ENCODE measurements around the gene THSD7B. TPM values are rescaled to one million over a fixed set of nuclear protein-coding genes. Genes with fewer than 3 reads are reported as not detected.

Gene THSD7B
- total RNA-seq, 1 donor from 2014 or later: not detected

DNA sequence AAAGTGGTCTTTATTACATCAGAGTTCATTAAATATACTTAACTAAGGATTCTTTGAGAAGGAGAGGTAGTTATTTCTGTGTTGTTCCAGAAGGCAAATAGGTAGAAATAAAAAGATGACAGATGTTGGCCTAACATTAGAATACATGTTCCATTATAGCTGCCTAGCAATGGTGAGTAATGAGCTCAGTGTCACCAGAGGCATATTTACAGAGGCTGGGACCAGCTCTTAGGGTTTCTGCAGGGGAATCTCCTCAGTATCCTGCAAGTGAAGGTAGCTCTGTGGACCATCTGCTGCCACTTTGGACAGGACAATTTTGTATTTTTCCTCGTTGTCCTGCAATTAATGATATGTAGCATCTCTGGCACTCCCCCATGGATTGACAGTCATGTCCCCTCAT lies 416.0 kb downstream of the THSD7B start:
- H3K27ac Mint-ChIP-seq: no peak overlapping the region
- peaks cover 4% of the 10 kb centered on the region for H3K4me1 Mint-ChIP-seq (ENCODE audit: low read depth)
- intact Hi-C loops (cut with micrococcal nuclease): no loop called here
- no peaks in the 10 kb centered on the region for H3K27me3 Mint-ChIP-seq (ENCODE audit: low read depth)
- no peaks in the 10 kb centered on the region for H3K9me3 Mint-ChIP-seq
- no peak overlapping the region for H3K4me3 Mint-ChIP-seq (ENCODE audit: low read depth)
- H3K36me3 Mint-ChIP-seq (ENCODE audit: low read depth): no peaks in the 10 kb centered on the region
- no peak for DNase-seq (ENCODE audit: low spot score)

DNA sequence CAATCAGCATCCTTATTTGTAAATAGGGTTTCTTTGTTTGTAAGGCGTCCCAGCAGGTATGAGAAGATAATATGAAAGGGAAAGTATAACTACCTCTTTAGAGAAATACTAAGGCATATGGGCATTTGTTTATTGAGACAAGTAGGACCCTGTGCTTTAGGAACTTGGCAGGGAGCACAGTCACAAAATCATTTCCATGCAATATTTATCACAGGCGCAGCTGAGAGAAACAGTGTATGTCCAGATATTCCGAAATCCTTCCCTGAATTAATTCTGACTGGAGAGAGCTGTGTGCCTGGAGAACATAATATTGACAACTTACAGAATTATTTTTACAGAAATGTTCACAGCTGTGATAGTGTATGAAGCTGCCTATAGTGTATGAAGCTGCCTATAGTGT lies 416.7 kb downstream of the THSD7B start:
- Mint-ChIP-seq H3K27ac (no peak overlapping the region), H3K4me3 (ENCODE audit: low read depth) (no peak overlapping the region), H3K4me1 (ENCODE audit: low read depth) (peaks cover 4% of the 10 kb centered on the region), H3K9me3 (no peaks in the 10 kb centered on the region), H3K36me3 (ENCODE audit: low read depth) (no peaks in the 10 kb centered on the region), H3K27me3 (ENCODE audit: low read depth) (no peaks in the 10 kb centered on the region)
- DNase-seq (ENCODE audit: low spot score): no peak
- intact Hi-C loops (cut with micrococcal nuclease): no loop called here

DNA sequence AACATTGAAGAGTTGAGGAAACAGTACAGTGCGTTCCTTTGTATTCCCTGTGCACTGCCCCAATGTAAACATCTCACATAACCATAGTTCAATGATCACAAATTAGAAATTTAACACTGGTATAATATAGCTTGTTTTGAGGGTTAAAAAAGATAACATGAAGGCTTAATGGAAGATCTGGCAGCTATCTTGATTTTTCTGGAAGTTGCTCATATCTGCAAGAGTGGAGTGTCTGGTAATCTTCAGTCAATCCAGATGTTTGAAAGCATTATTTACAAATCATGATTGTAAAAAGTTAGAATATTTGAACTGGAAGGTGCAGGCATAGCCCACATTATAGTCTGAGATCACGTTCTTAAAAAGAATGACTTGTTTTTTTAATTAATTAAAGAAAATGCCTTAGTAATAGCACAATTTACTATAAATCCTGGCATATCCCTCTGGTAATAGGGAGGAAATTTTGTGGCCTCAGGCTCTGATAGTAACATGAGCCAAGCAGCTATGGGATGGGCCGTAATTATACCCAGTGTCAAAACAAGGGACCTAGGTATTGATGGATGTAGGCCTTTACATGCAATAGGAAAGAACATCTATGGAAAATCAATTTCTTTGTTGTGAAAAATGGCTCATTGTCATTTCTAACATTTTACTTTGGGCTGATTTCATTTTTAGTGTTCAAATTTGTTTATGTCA lies 418.0 kb downstream of the THSD7B start:
- intact Hi-C loops (cut with micrococcal nuclease): no loop called here
- Mint-ChIP-seq H3K36me3 (ENCODE audit: low read depth) (no peaks in the 10 kb centered on the region), H3K9me3 (no peaks in the 10 kb centered on the region), H3K4me3 (ENCODE audit: low read depth) (no peak overlapping the region), H3K27me3 (ENCODE audit: low read depth) (no peaks in the 10 kb centered on the region), H3K4me1 (ENCODE audit: low read depth) (peaks cover 4% of the 10 kb centered on the region), H3K27ac (no peak overlapping the region)
- no peak for DNase-seq (ENCODE audit: low spot score)

DNA sequence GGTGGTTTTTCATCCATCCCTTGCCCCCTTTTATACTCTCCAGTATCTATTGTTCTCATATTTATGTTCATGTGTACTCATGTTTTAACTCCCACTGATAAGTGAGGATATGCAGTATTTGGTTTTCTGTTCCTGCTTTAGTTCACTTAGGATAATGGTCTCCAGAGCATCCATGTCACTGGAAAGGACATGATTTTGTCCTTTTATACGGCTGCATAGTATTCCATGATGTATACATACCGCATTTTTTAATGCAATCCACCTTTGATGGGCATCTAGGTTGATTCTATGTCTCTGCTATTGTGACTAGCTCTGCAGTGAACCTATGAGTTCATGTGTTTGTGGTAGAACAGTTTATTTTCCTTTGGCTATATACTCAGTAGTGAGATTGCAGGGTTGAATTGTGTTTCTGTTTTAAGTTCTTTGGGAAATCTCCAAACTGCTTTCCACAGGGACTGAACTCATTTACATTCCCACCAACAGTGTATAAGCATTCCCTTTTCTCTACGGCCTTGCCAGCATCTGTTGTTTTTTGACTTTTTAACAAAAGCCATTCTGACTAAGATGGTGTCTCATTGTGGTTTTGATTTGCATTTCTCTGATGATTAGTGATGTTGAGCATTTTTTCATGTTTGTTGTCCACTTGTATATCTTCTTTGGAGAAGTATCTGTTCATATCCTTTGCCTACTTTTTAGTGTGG lies 420.2 kb downstream of the THSD7B start:
- no peak overlapping the region for H3K27ac Mint-ChIP-seq
- intact Hi-C loops (cut with micrococcal nuclease): no loop called here
- H3K4me3 Mint-ChIP-seq (ENCODE audit: low read depth): no peak overlapping the region
- DNase-seq (ENCODE audit: low spot score): no peak
- no peaks in the 10 kb centered on the region for H3K4me1 Mint-ChIP-seq (ENCODE audit: low read depth)
- H3K9me3 Mint-ChIP-seq: no peaks in the 10 kb centered on the region
- no peaks in the 10 kb centered on the region for H3K27me3 Mint-ChIP-seq (ENCODE audit: low read depth)
- H3K36me3 Mint-ChIP-seq (ENCODE audit: low read depth): no peaks in the 10 kb centered on the region

DNA sequence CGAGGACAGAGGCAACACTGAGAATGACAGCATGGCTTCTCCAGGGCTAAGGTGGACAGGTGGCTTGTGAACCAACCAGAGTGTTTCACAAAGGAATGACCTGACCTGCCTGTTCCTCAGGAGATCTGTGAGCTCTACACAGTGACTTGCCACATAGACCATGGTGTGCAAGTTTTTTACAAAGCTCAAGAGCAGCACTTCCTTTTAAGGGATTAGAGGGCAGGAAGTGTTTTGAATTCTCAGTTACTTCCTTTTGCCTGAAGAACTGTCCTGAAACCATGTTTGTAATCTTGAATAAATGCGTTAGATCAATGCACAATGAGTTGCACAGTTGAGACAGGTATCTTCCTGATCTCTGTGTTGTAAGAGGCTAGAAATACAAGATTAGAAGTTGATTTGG lies 421.9 kb downstream of the THSD7B start:
- Mint-ChIP-seq H3K27me3 (ENCODE audit: low read depth) (no peaks in the 10 kb centered on the region), H3K9me3 (no peaks in the 10 kb centered on the region), H3K36me3 (ENCODE audit: low read depth) (no peaks in the 10 kb centered on the region), H3K4me3 (ENCODE audit: low read depth) (no peak overlapping the region), H3K4me1 (ENCODE audit: low read depth) (no peaks in the 10 kb centered on the region), H3K27ac (no peak overlapping the region)
- intact Hi-C loops (cut with micrococcal nuclease): no loop called here
- no peak for DNase-seq (ENCODE audit: low spot score)

DNA sequence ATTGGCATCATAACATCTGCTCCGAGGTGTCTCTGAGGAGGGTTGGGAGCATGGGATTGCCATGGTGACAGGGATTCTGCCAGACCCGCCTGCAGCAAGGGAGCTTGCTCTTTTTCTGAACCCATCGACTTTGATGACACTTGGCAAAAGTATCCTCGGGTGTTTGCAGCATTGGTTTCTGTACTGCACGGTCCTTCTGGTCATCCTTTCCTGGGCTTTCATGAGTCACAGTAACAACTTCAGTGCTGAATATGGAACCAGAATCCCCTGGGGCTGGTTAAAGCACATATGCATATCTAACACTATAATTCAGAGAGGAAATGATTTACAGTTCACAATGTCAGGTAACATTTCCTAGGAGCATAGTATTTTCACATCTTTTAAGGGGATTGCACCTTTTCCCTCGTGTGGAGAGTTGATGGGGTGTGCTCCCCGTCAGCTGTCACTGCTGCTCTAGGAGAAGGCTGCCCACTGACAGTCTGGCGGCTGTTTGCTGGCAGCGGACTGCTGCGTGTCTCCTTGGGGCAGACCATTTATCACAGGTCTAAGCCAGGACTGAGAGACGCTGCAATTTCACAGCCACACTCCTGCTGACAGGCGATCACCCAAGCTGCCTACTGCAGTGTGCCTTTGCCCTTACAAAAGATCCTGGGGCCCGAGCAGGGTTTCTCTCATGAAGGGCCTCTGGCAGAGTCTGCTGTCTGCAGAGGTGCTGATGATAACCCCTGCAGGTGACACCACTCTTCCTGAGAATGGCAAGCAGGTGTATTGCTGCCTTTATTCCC lies 425.3 kb downstream of the THSD7B start:
- intact Hi-C loops (cut with micrococcal nuclease): no loop called here
- no peak overlapping the region for H3K27ac Mint-ChIP-seq
- no peaks in the 10 kb centered on the region for H3K4me1 Mint-ChIP-seq (ENCODE audit: low read depth)
- H3K36me3 Mint-ChIP-seq (ENCODE audit: low read depth): no peaks in the 10 kb centered on the region
- DNase-seq (ENCODE audit: low spot score): no peak
- H3K4me3 Mint-ChIP-seq (ENCODE audit: low read depth): no peak overlapping the region
- no peaks in the 10 kb centered on the region for H3K27me3 Mint-ChIP-seq (ENCODE audit: low read depth)
- H3K9me3 Mint-ChIP-seq: no peaks in the 10 kb centered on the region

DNA sequence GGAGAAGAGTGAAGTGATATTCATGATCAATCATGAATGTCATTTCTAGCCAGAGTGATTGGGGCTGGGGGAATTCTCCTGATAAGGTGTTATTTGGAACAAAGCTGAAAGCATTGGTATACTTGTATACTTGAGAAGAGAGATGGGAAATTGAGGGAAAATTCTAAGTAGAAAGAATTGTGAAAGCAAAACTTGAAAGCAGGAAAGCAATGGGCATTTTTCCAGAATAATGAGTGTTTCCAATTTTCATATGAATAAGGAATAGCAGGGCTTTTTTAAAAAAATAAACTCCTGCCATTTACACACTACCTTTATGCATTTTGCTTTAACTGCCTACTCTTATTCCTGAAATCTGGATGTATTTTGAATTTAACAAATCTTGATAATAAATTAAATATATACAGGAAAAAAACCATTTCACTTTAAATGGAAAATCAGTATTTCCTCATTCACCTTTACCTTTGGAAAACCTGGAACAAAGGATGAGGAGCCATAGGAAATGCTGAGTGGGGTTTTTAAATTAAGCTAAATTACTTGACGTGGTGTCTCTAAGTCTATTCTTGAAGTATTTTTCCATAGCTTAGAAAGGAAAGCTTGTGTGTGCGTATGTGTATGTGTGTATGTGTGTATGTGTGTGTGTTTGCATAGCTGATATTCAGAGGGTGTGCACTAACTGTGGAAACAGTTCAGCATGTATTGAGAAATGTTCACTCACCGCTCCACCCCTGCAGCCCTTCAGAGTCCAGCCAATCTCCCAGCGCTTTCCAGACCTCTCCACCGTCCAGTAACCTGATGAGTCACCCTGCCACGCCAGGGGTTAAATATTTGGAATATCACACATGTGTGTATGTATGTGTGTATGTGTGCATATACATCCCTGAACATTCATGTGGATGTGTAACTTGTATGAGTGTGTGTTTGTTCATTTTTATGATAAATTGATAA lies 427.3 kb downstream of the THSD7B start:
- no peak for DNase-seq (ENCODE audit: low spot score)
- no peaks in the 10 kb centered on the region for H3K9me3 Mint-ChIP-seq
- H3K27me3 Mint-ChIP-seq (ENCODE audit: low read depth): no peaks in the 10 kb centered on the region
- intact Hi-C loops (cut with micrococcal nuclease): no loop called here
- H3K36me3 Mint-ChIP-seq (ENCODE audit: low read depth): no peaks in the 10 kb centered on the region
- H3K4me3 Mint-ChIP-seq (ENCODE audit: low read depth): no peak overlapping the region
- H3K4me1 Mint-ChIP-seq (ENCODE audit: low read depth): no peaks in the 10 kb centered on the region
- no peak overlapping the region for H3K27ac Mint-ChIP-seq

DNA sequence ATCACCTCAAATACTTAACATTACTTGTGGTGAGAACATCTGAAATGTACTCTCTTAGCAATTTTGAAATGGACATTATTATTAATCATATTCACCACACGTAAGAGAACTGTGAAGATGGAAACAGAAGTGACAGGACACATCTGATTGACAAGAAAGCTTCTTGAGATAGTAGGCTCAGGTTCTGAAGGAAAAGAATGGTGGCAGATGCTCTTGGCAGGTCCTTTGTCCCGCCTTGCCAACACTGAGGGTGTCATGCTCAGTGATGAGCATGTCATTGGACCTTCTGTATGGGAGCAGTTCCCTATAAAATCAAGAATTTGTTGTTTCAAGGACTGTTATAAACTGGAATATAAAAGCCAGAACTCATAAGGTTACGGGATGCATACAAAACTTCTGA lies 428.1 kb downstream of the THSD7B start:
- Mint-ChIP-seq H3K36me3 (ENCODE audit: low read depth) (no peaks in the 10 kb centered on the region), H3K9me3 (no peaks in the 10 kb centered on the region), H3K27me3 (ENCODE audit: low read depth) (no peaks in the 10 kb centered on the region), H3K27ac (no peak overlapping the region), H3K4me3 (ENCODE audit: low read depth) (no peak overlapping the region), H3K4me1 (ENCODE audit: low read depth) (no peaks in the 10 kb centered on the region)
- intact Hi-C loops (cut with micrococcal nuclease): no loop called here
- DNase-seq (ENCODE audit: low spot score): no peak

DNA sequence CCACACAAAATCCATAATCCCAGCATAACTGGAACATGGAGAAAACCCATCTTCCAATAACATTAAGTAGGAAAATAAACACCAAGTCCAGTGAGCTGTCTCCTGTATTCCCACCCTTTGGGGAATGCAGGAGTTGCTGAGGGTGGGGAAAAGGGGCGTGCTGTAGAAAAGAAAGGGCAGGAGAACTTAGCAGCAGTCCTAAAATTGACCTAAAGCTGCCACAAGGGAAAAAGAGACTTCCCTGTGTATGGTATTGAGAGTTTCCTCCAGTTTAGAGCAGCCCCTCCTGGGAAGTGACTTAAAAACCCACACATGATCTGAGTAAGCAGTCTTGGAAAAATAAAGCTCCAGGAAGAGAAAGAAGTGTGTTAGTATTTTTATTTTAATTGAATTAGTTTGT lies 428.8 kb downstream of the THSD7B start:
- H3K4me3 Mint-ChIP-seq (ENCODE audit: low read depth): no peak overlapping the region
- H3K27ac Mint-ChIP-seq: no peak overlapping the region
- H3K9me3 Mint-ChIP-seq: no peaks in the 10 kb centered on the region
- no peaks in the 10 kb centered on the region for H3K27me3 Mint-ChIP-seq (ENCODE audit: low read depth)
- no peaks in the 10 kb centered on the region for H3K36me3 Mint-ChIP-seq (ENCODE audit: low read depth)
- DNase-seq (ENCODE audit: low spot score): no peak
- intact Hi-C loops (cut with micrococcal nuclease): no loop called here
- no peaks in the 10 kb centered on the region for H3K4me1 Mint-ChIP-seq (ENCODE audit: low read depth)

DNA sequence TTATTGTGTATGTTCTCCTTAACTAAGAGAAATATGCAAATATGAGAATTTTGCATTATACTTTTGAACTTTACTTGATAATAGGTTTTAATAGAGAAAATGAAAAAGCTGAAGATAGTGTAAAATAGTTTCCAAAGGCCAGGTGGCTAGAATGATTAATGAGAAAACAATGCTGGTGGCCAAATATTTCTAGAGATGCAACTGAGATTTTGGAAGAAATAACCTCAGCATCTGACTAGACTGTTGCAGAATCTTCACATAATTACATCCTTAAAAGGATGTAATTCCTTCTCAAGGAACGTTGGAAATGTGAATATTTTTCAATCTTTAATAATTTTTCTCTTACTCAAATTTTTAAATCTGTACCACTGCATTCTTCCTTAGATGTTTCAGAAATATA lies 434.4 kb downstream of the THSD7B start:
- Mint-ChIP-seq H3K36me3 (ENCODE audit: low read depth) (no peaks in the 10 kb centered on the region), H3K4me1 (ENCODE audit: low read depth) (no peaks in the 10 kb centered on the region), H3K27me3 (ENCODE audit: low read depth) (no peaks in the 10 kb centered on the region), H3K27ac (no peak overlapping the region), H3K4me3 (ENCODE audit: low read depth) (no peak overlapping the region), H3K9me3 (no peaks in the 10 kb centered on the region)
- intact Hi-C loops (cut with micrococcal nuclease): no loop called here
- DNase-seq (ENCODE audit: low spot score): no peak

DNA sequence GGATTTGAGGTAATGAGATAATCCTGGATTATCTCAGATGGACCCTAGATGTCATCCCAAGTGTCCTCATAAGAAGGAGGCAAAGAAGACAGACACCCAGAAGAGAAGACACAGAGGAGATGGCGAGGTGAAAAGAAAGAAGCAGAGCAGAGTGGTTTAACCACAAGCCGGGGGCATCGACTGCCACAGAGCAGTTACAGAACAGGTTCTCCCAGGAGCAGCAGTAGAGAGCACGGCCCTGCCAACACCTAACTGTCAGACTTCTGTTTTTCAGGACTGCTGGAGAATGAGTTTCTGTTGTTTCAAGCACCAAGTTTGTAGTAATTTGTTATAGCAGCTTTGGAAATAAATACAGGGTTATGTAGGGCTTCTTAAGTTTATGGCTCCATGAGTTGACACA lies 437.0 kb downstream of the THSD7B start:
- Mint-ChIP-seq H3K27me3 (ENCODE audit: low read depth) (no peaks in the 10 kb centered on the region), H3K36me3 (ENCODE audit: low read depth) (no peaks in the 10 kb centered on the region), H3K9me3 (no peaks in the 10 kb centered on the region), H3K4me3 (ENCODE audit: low read depth) (no peak overlapping the region), H3K27ac (no peak overlapping the region), H3K4me1 (ENCODE audit: low read depth) (no peaks in the 10 kb centered on the region)
- no peak for DNase-seq (ENCODE audit: low spot score)
- intact Hi-C loops (cut with micrococcal nuclease): no loop called here

DNA sequence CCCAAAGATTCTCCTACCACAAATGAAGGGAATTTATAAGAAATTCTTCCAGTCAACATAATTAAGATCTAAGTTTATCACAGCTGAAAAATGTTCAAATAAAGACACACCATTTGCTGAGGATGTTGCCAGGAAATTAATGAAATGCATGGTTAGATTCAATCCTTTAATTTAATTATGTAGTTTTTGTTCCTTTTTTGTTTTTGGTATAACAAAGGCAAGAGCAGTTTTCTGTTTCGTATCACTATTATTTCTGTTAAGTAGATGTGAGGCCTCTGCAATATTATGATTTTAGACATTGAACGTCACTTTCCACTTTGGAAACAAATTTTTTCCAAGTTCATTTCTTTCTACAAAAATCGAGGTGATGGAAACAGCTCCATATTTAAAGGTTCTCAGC lies 440.0 kb downstream of the THSD7B start:
- Mint-ChIP-seq H3K9me3 (no peaks in the 10 kb centered on the region), H3K27me3 (ENCODE audit: low read depth) (no peaks in the 10 kb centered on the region), H3K27ac (no peak overlapping the region), H3K4me3 (ENCODE audit: low read depth) (no peak overlapping the region), H3K36me3 (ENCODE audit: low read depth) (no peaks in the 10 kb centered on the region), H3K4me1 (ENCODE audit: low read depth) (no peaks in the 10 kb centered on the region)
- no peak for DNase-seq (ENCODE audit: low spot score)
- intact Hi-C loops (cut with micrococcal nuclease): no loop called here
